HepG2 (cell line): ENCODE measurements around the gene MOCS1. TPM values are rescaled to one million over a fixed set of nuclear protein-coding genes. Genes with fewer than 3 reads are reported as not detected.

Source experiments
- ATAC-seq: fragments of 200-7000 bp; cut with Tn5 transposase; 3 replicates; pipeline ENCODE4 v1.9.1; 2020; ENCODE audit warnings: mild to moderate bottlenecking, moderate library complexity
- BruUV-seq: library from RNA; stranded (reverse); fragments of 400-500 nt; replicated peaks from 2 replicates; lab custom pipeline; 2021; lab: Mats Ljungman, UMichigan
- CTCF ChIA-PET: fragments of 300-600 bp; formaldehyde crosslinking; extraction: SDS; loops from one replicate; lab custom pipeline; 2021; ENCODE audit warnings: low total read pairs, inconsistent platforms, low intra/inter-chr PET ratio; lab: Yijun Ruan, JAX
- POLR2A ChIA-PET: fragments of 350-600 bp; sonication (Branson Sonifier 250); formaldehyde crosslinking; loops from one replicate; lab custom pipeline; 2020; ENCODE audit warnings: antibody characterized with exemption, inconsistent platforms; lab: Yijun Ruan, JAX
- DNase-seq: peaks from one replicate; pipeline ENCODE4 v3.0.0-alpha.2; 2015; ENCODE audit warnings: low spot score
- FAIRE-seq: peaks from 3 replicates; lab custom pipeline; 2011; peaks lifted over from hg19 to GRCh38; lab: Jason Lieb, UNC
- H2AFZ ChIP-seq: one replicate; pipeline ENCODE4 v1.6.1; 2011; ENCODE audit warnings: low read length, inconsistent platforms
- H3K27ac ChIP-seq: fragments of 300-600 bp; 3 replicates; pipeline ENCODE4 v1.8.0; 2011; ENCODE audit warnings: mixed run types, mild to moderate bottlenecking, mixed read lengths, low read length, inconsistent platforms; ENCODE audit not compliant: insufficient read depth; ENCODE audit errors: extremely low read length
- H3K27me3 ChIP-seq, 2 experiments: fragments of 200-600 bp in 1 of 2; 2 replicates in 1 of 2; 3 replicates in 1 of 2; pipeline versions ENCODE4 v1.6.0 to v1.8.0; 2011; ENCODE audit warnings: low read length in 2 of 2, mild to moderate bottlenecking in 2 of 2, moderate library complexity in 2 of 2, inconsistent platforms in 1 of 2; ENCODE audit not compliant: insufficient read depth in 2 of 2, control insufficient read depth in 1 of 2
- H3K36me3 ChIP-seq, 2 experiments: fragments of 200-600 bp in 1 of 2; replicated peaks in 1 of 2; 2 replicates in 1 of 2; 3 replicates in 1 of 2; pipeline versions ENCODE4 v1.5.1 to v1.8.0; 2011; ENCODE audit warnings: low read length in 2 of 2, inconsistent platforms in 1 of 2; ENCODE audit not compliant: insufficient read depth in 2 of 2, control insufficient read depth in 1 of 2
- H3K4me1 ChIP-seq: 2 replicates; pipeline ENCODE4 v1.5.1; 2012; ENCODE audit warnings: low read length, inconsistent platforms; ENCODE audit not compliant: insufficient read depth
- H3K4me2 ChIP-seq: 2 replicates; pipeline ENCODE4 v1.6.0; 2011; ENCODE audit warnings: low read depth, low read length, inconsistent platforms
- H3K4me3 ChIP-seq, 3 experiments: fragments of 200-600 bp in 1 of 3; sonication (generic), shearing (Covaris generic) in 1 of 3; replicated peaks in 1 of 3; 2 replicates each; pipeline ENCODE4 v1.5.1; 2011 to 2016; ENCODE audit warnings: low read length in 3 of 3, inconsistent platforms in 2 of 3, low read depth in 2 of 3, mild to moderate bottlenecking in 2 of 3, control low read depth in 1 of 3, mixed read lengths in 1 of 3; ENCODE audit not compliant: insufficient read depth in 1 of 3
- H3K79me2 ChIP-seq: one replicate; pipeline ENCODE4 v1.6.1; 2011; ENCODE audit warnings: low read length, inconsistent platforms; ENCODE audit not compliant: insufficient read depth
- H3K9ac ChIP-seq: 2 replicates; pipeline ENCODE4 v1.6.0; 2011; ENCODE audit warnings: mild to moderate bottlenecking, low read depth, low read length, inconsistent platforms; ENCODE audit not compliant: insufficient read depth
- H3K9me3 ChIP-seq: 2 replicates; pipeline ENCODE4 v1.5.1; 2012; ENCODE audit warnings: mild to moderate bottlenecking, low read length
- H4K20me1 ChIP-seq: 2 replicates; pipeline ENCODE4 v1.6.0; 2011; ENCODE audit warnings: inconsistent platforms, mild to moderate bottlenecking, low read length, moderate library complexity; ENCODE audit not compliant: insufficient read depth
- ARID4A ChIP-seq: sonication (generic); formaldehyde crosslinking; IDR thresholded peaks from 2 replicates; pipeline ENCODE4 v1.5.0; 2020; ENCODE audit warnings: mild to moderate bottlenecking, missing genetic modification reagents, borderline replicate concordance
- EHMT2 ChIP-seq: fragments of 200-600 bp; sonication (generic); IDR thresholded peaks from 2 replicates; pipeline ENCODE4 v1.7.0; 2017; ENCODE audit warnings: antibody characterized with exemption, low read depth, low read length, borderline replicate concordance
- ESRRA ChIP-seq: sonication (generic); formaldehyde crosslinking; IDR thresholded peaks from 2 replicates; pipeline ENCODE4 v1.5.1; 2020; ENCODE audit warnings: mild to moderate bottlenecking, low read depth, missing genetic modification reagents
- MAFF ChIP-seq: IDR thresholded peaks from 2 replicates; pipeline ENCODE4 v1.6.1; 2011; ENCODE audit warnings: low read depth, low read length, improper control_type of control experiment
- MNT ChIP-seq: fragments of 450-650 bp; IDR thresholded peaks from 2 replicates; pipeline ENCODE4 v1.6.1; 2016
- PHF5A ChIP-seq: IDR thresholded peaks from one replicate; pipeline ENCODE4 v1.6.1; 2018; ENCODE audit warnings: low read depth, missing genetic modification reagents; ENCODE audit not compliant: unreplicated experiment
- PRPF4 ChIP-seq: fragments of 200-400 bp; formaldehyde crosslinking; IDR thresholded peaks from 2 replicates; pipeline ENCODE4 v1.6.1; 2016; ENCODE audit warnings: low read length, low read depth; ENCODE audit not compliant: poor library complexity, severe bottlenecking
- SRY ChIP-seq: sonication (generic); formaldehyde crosslinking; IDR thresholded peaks from 2 replicates; pipeline ENCODE4 v1.8.0; 2022; ENCODE audit warnings: mild to moderate bottlenecking, missing genetic modification reagents
- THYN1 ChIP-seq: sonication (generic); formaldehyde crosslinking; IDR thresholded peaks from 2 replicates; pipeline ENCODE4 v1.8.1; 2023; ENCODE audit warnings: low read depth, mild to moderate bottlenecking, moderate library complexity, missing genetic modification reagents, borderline replicate concordance
- ZNF431 ChIP-seq: sonication (generic); formaldehyde crosslinking; IDR thresholded peaks from 2 replicates; pipeline ENCODE4 v1.9.0; 2022; ENCODE audit warnings: missing genetic modification reagents, low read depth, mild to moderate bottlenecking, borderline replicate concordance
- ZNF512 ChIP-seq: sonication (generic); formaldehyde crosslinking; IDR thresholded peaks from 2 replicates; pipeline ENCODE4 v1.4.0; 2020; ENCODE audit warnings: mild to moderate bottlenecking, missing genetic modification reagents
- WGBS: methylation state at CpG from one replicate; pipeline ENCODE4 v1.1.6; 2017; ENCODE audit warnings: low lambda C conversion rate; 5-methylcytosine and 5-hydroxymethylcytosine counted together
- in situ Hi-C: cut with HindIII; loops from 2 replicates; pipeline ENCODE4 v1.10.0; 2017; ENCODE audit warnings: low pct_unique_long_range_greater_than_20kb; ENCODE audit not compliant: extremely low pct_ligation_motif_present
- intact Hi-C: fragments of 100-400 bp; cut with micrococcal nuclease; formaldehyde crosslinking; loops from one replicate; pipeline ENCODE4 v1.10.0; 2022; ENCODE audit not compliant: unreplicated experiment
- polyA plus RNA-seq, 8 experiments: library from polyadenylated mRNA; depleted of rRNA in 3 of 8; stranded (reverse) in 7 of 8; unstranded in 1 of 8; fragments of >200 nt; fragmentation: Illumina TruSeq in 4 of 8; extraction: Trizol in 4 of 8; gene quantifications; 2 replicates each; pipeline versions ENCODE4 v1.2.1 to v1.2.3, GENCODE V29; 2011 to 2016; ENCODE audit warnings: low read depth in 4 of 8, missing spikeins in 1 of 8, mixed read lengths in 1 of 8; ENCODE audit not compliant: insufficient read depth in 1 of 8
- total RNA-seq, 5 experiments: library from RNA; depleted of rRNA; stranded (reverse); fragments of >200 nt; fragmentation: Illumina TruSeq; extraction: Trizol; gene quantifications; 2 replicates each; pipeline ENCODE4 v1.2.3, GENCODE V29; 2016; ENCODE audit warnings: low read depth in 1 of 5

The MOCS1 gene
- total and polyA plus RNA-seq, 2 of the 13 experiments (the other 11 are each of a cell fraction or from before 2014, with no cell fraction given), result 5.3 to 11.7 TPM

GRCh38 chr6:39941820-39942219, 7.6 kb upstream of the MOCS1 start:
- Histone ChIP-seq H3K79me2 (no peaks in the 10 kb centered on the region), H3K9ac (no peak overlapping the region), H3K4me1 (peaks cover 29% of the 10 kb centered on the region), H3K4me3 (no peak overlapping the region), H3K36me3 (no peaks in the 10 kb centered on the region), H2AFZ (no peak overlapping the region), H3K4me2 (no peak overlapping the region), H3K27me3 (no peaks in the 10 kb centered on the region), H3K27ac (no peak overlapping the region), H4K20me1 (no peaks in the 10 kb centered on the region), H3K9me3 (no peaks in the 10 kb centered on the region)
- CTCF ChIA-PET, result no interaction called here
- no peak for DNase-seq
- in situ Hi-C loops, result no loop called here
- FAIRE-seq, result no peak
- TF ChIP-seq MNT (peak; percentile 65), THYN1 (no peak)
- no peak for ATAC-seq
- BruUV-seq, result no TSS peak
- POLR2A ChIA-PET, result no interaction called here
- intact Hi-C loops, result no loop called here
- WGBS, result 13% methylated on average over 2 of the region's 4 CpGs

- no peak overlapping the region for H3K4me2 ChIP-seq
- H3K9ac ChIP-seq, result no peak overlapping the region
- H3K4me1 ChIP-seq, result peaks cover 22% of the 10 kb centered on the region
- no peaks in the 10 kb centered on the region for H4K20me1 ChIP-seq
- H3K27ac ChIP-seq, result no peak overlapping the region
- FAIRE-seq, result no peak
- BruUV-seq, result no TSS peak
- ChIA-PET POLR2A (no interaction called here), CTCF (no interaction called here)
- H3K4me3 ChIP-seq, result no peak overlapping the region
- in situ Hi-C loops (no loop called here), intact Hi-C loops (no loop called here)
- no peaks in the 10 kb centered on the region for H3K79me2 ChIP-seq
- H3K36me3 ChIP-seq, result no peaks in the 10 kb centered on the region
- no peak for DNase-seq
- no peaks in the 10 kb centered on the region for H3K27me3 ChIP-seq
- 58% methylated on average over 6 of the region's 6 CpGs for WGBS
- ATAC-seq, result no peak
- no peak overlapping the region for H2AFZ ChIP-seq
- no peaks in the 10 kb centered on the region for H3K9me3 ChIP-seq
- TF ChIP-seq MAFF (no peak), ARID4A (CRISPR knock-in tag) (no peak), ZNF431 (CRISPR knock-in tag) (no peak), EHMT2 (no peak), SRY (CRISPR knock-in tag) (no peak), PRPF4 (no peak), PHF5A (CRISPR knock-in tag) (no peak), ESRRA (CRISPR knock-in tag) (no peak), ZNF512 (CRISPR knock-in tag) (no peak)
Observed at GRCh38 chr6:39941138-39941537, 6.9 kb upstream of the MOCS1 start.
